HCT116 (cell line): Measurements from ENCODE around the gene SPEF1. TPM values are rescaled to one million over a fixed set of nuclear protein-coding genes. Genes with fewer than 3 reads are reported as not detected.

Experiments used
- ATAC-seq: fragments of 200-7000 bp; cut with Tn5 transposase; 2 replicates; pipeline ENCODE4 v1.9.1; 2020; ENCODE audit warnings: mild to moderate bottlenecking, moderate library complexity
- BruUV-seq: library from RNA; stranded (reverse); fragments of 400-500 nt; replicated peaks from 2 replicates; lab custom pipeline; 2021; lab: Mats Ljungman, UMichigan
- CTCF ChIA-PET: fragments of 300-600 bp; sonication (Branson Sonifier 250); formaldehyde crosslinking; loops from one replicate; lab custom pipeline; 2021; ENCODE audit warnings: antibody characterized with exemption; lab: Charles Lee
- POLR2A ChIA-PET: fragments of 300-600, 350-600 bp; sonication (Branson Sonifier 250); formaldehyde crosslinking; loops from one replicate; lab custom pipeline; 2021; ENCODE audit warnings: antibody characterized with exemption; lab: Charles Lee
- RAD21 ChIA-PET, 2 experiments: fragments of 300-600 bp; sonication (Branson Sonifier 250); formaldehyde crosslinking; loops; one replicate each; lab custom pipeline; 2023; ENCODE audit warnings: low total read pairs in 2 of 2; ENCODE audit not compliant: uncharacterized antibody in 2 of 2, unreplicated experiment in 2 of 2, low non-redundant PET in 1 of 2; lab: Charles Lee
- DNase-seq: peaks from one replicate; pipeline ENCODE4 v3.0.0-alpha.2; 2010; ENCODE audit warnings: low read depth, low spot score
- H2AFZ ChIP-seq: fragments of 200-600 bp; shearing (Covaris generic), sonication (generic); 2 replicates; pipeline ENCODE4 v1.6.1; 2017; ENCODE audit warnings: low read depth, mixed run types, mixed read lengths, antibody characterized with exemption, low read length; ENCODE audit not compliant: poor library complexity, severe bottlenecking
- H3K27ac ChIP-seq: 2 replicates; pipeline ENCODE4 v1.5.1; 2012; ENCODE audit warnings: low read depth, low read length
- H3K27me3 ChIP-seq: fragments of 200-600 bp; sonication (generic); 2 replicates; pipeline ENCODE4 v1.6.1; 2016; ENCODE audit warnings: mixed run types, low read length, mixed read lengths; ENCODE audit not compliant: insufficient read depth
- H3K36me3 ChIP-seq, 2 experiments: fragments of 200-500 bp in 1 of 2; fragments of 200-600 bp in 1 of 2; sonication (Bioruptor generic) in 1 of 2; sonication (generic) in 1 of 2; 2 replicates each; pipeline versions ENCODE4 v1.5.1 to v1.6.1; 2014 to 2016; ENCODE audit warnings: low read length in 2 of 2, inconsistent platforms in 1 of 2, mixed read lengths in 1 of 2, mixed run types in 1 of 2; ENCODE audit not compliant: insufficient read depth in 2 of 2, control insufficient read depth in 1 of 2
- H3K4me1 ChIP-seq, 2 experiments: fragments of 200-600 bp in 1 of 2; sonication (generic) in 1 of 2; 2 replicates each; pipeline versions ENCODE4 v1.5.1 to v1.6.1; 2012 to 2017; ENCODE audit warnings: low read length in 2 of 2, inconsistent platforms in 1 of 2, mild to moderate bottlenecking in 1 of 2, mixed read lengths in 1 of 2, mixed run types in 1 of 2, moderate library complexity in 1 of 2; ENCODE audit not compliant: insufficient read depth in 2 of 2, control insufficient read depth in 1 of 2
- H3K4me2 ChIP-seq: fragments of 200-600 bp; sonication (generic); 2 replicates; pipeline ENCODE4 v1.6.1; 2017; ENCODE audit warnings: mixed run types, low read length, mixed read lengths
- H3K4me3 ChIP-seq, 2 experiments: fragments of 200-600 bp in 1 of 2; sonication (generic) in 1 of 2; replicated peaks in 1 of 2; 2 replicates each; pipeline ENCODE4 v1.5.1; 2011 to 2016; ENCODE audit warnings: low read length in 2 of 2, control low read depth in 1 of 2, low read depth in 1 of 2, mild to moderate bottlenecking in 1 of 2, mixed read lengths in 1 of 2, mixed run types in 1 of 2
- H3K79me2 ChIP-seq: fragments of 200-600 bp; sonication (generic); 2 replicates; pipeline ENCODE4 v1.6.1; 2017; ENCODE audit warnings: mild to moderate bottlenecking, mixed run types, low read length, moderate library complexity, mixed read lengths; ENCODE audit not compliant: insufficient read depth
- H3K9ac ChIP-seq: fragments of 200-600 bp; sonication (generic); 2 replicates; pipeline ENCODE4 v1.6.1; 2016; ENCODE audit warnings: low read length, mixed read lengths
- H3K9me2 ChIP-seq: fragments of 200-600 bp; sonication (generic), shearing (Covaris generic); 2 replicates; pipeline ENCODE4 v1.6.1; 2017; ENCODE audit warnings: mixed run types, mild to moderate bottlenecking, moderate library complexity; ENCODE audit not compliant: insufficient read depth
- H3K9me3 ChIP-seq, 2 experiments: fragments of 200-500 bp in 1 of 2; fragments of 200-600 bp in 1 of 2; sonication (Bioruptor generic) in 1 of 2; sonication (generic) in 1 of 2; 2 replicates each; pipeline ENCODE4 v1.6.1; 2014 to 2017; ENCODE audit warnings: low read length in 2 of 2, mixed read lengths in 2 of 2, inconsistent platforms in 1 of 2, low read depth in 1 of 2, mild to moderate bottlenecking in 1 of 2, mixed run types in 1 of 2, moderate library complexity in 1 of 2; ENCODE audit not compliant: control insufficient read depth in 1 of 2, insufficient read depth in 1 of 2
- H4K20me1 ChIP-seq: fragments of 200-600 bp; sonication (generic), shearing (Covaris generic); 2 replicates; pipeline ENCODE4 v1.6.1; 2017; ENCODE audit warnings: mixed run types, mild to moderate bottlenecking, moderate library complexity; ENCODE audit not compliant: insufficient read depth
- POLR2A ChIP-seq: IDR thresholded peaks from 2 replicates; pipeline ENCODE4 v1.7.0; 2011; ENCODE audit warnings: borderline replicate concordance; ENCODE audit not compliant: insufficient read depth, insufficient read length; ENCODE audit errors: extremely low read depth
- POLR2AphosphoS5 ChIP-seq: IDR thresholded peaks from 2 replicates; pipeline ENCODE4 v1.6.1; 2011; ENCODE audit warnings: mild to moderate bottlenecking, low read depth, low read length, moderate library complexity
- SRF ChIP-seq: IDR thresholded peaks from 2 replicates; pipeline ENCODE4 v1.6.1; 2012; ENCODE audit warnings: low read depth
- TCF7L2 ChIP-seq: IDR thresholded peaks from 2 replicates; pipeline ENCODE4 v1.7.0; 2011; ENCODE audit warnings: borderline replicate concordance, inconsistent platforms; ENCODE audit not compliant: insufficient read depth, insufficient read length; ENCODE audit errors: extremely low read depth
- YY1 ChIP-seq: IDR thresholded peaks from 2 replicates; pipeline ENCODE4 v1.6.1; 2011; ENCODE audit warnings: low read length, low read depth, moderate library complexity, mild to moderate bottlenecking; ENCODE audit not compliant: insufficient replicate concordance; ENCODE audit errors: extremely low read depth
- intact Hi-C: fragments of 100-400 bp; cut with micrococcal nuclease; formaldehyde crosslinking; loops from 2 replicates; pipeline ENCODE4 v1.10.0; 2022
- total RNA-seq: library from RNA; stranded (reverse); gene quantifications from one replicate; pipeline ENCODE4 v1.2.1, GENCODE V29; 2021; ENCODE audit not compliant: unreplicated experiment

SPEF1 gene
- total RNA-seq, 1 experiment from 2014 or later: 0.93 TPM

GRCh38 chr20:3783068-3783489, 1.8 kb upstream of the SPEF1 start:
- peaks cover 27% of the 10 kb centered on the region for H3K79me2 ChIP-seq
- peaks cover 0 to 8% of the 10 kb centered on the region in 2 experiments; a peak in 1 of 4 replicates for H3K36me3 ChIP-seq
- no peak overlapping the region for H3K27ac ChIP-seq
- no peaks in the 10 kb centered on the region for H3K9me3 ChIP-seq
- POLR2A ChIA-PET: no interaction called here
- H3K4me3 ChIP-seq: no peak overlapping the region
- H2AFZ ChIP-seq: no peak overlapping the region
- peaks cover 15 to 35% of the 10 kb centered on the region in 2 experiments; a peak in 3 of 4 replicates for H3K4me1 ChIP-seq
- H3K4me2 ChIP-seq: no peak overlapping the region
- intact Hi-C loops: no loop called here
- no peak for TF ChIP-seq YY1
- peak; percentile 17; the same call in 1 of the 2 replicates for TF ChIP-seq POLR2AphosphoS5
- H3K9ac ChIP-seq: no peak overlapping the region
- DNase-seq (no peak), ATAC-seq (no peak)
- RAD21 ChIA-PET: no interaction called here
- no peaks in the 10 kb centered on the region for H3K27me3 ChIP-seq
- no TSS peak for BruUV-seq
- CTCF ChIA-PET: no interaction called here
- no peaks in the 10 kb centered on the region for H4K20me1 ChIP-seq
- H3K9me2 ChIP-seq: no peaks in the 10 kb centered on the region

- H3K9me3 ChIP-seq: no peaks in the 10 kb centered on the region
- TF ChIP-seq POLR2A (peak; percentile 8), SRF (no peak), TCF7L2 (no peak)
- no peak overlapping the region for H3K27ac ChIP-seq
- H4K20me1 ChIP-seq: no peaks in the 10 kb centered on the region
- BruUV-seq: no TSS peak
- no peak for ATAC-seq
- peaks cover 13 to 33% of the 10 kb centered on the region in 2 experiments; a peak in 3 of 4 replicates for H3K4me1 ChIP-seq
- RAD21 ChIA-PET: no interaction called here
- no peak overlapping the region for H3K9ac ChIP-seq
- peaks cover 0 to 8% of the 10 kb centered on the region in 2 experiments; a peak in 1 of 4 replicates for H3K36me3 ChIP-seq
- POLR2A ChIA-PET: no interaction called here
- H3K79me2 ChIP-seq: peaks cover 27% of the 10 kb centered on the region
- CTCF ChIA-PET: no interaction called here
- no peak overlapping the region for H3K4me2 ChIP-seq
- no peak overlapping the region for H2AFZ ChIP-seq
- H3K27me3 ChIP-seq: no peaks in the 10 kb centered on the region
- no peak overlapping the region for H3K4me3 ChIP-seq
- intact Hi-C loops: no loop called here
- no peak for DNase-seq
- H3K9me2 ChIP-seq: no peaks in the 10 kb centered on the region
These were observed 1.3 kb upstream of the SPEF1 start for GRCh38 chr20:3782597-3782996.
